Measurements from ENCODE around the gene SDK2.
A peak's percentile ranks its signal among the peaks of the same experiment; 100 is the strongest.

DNA sequence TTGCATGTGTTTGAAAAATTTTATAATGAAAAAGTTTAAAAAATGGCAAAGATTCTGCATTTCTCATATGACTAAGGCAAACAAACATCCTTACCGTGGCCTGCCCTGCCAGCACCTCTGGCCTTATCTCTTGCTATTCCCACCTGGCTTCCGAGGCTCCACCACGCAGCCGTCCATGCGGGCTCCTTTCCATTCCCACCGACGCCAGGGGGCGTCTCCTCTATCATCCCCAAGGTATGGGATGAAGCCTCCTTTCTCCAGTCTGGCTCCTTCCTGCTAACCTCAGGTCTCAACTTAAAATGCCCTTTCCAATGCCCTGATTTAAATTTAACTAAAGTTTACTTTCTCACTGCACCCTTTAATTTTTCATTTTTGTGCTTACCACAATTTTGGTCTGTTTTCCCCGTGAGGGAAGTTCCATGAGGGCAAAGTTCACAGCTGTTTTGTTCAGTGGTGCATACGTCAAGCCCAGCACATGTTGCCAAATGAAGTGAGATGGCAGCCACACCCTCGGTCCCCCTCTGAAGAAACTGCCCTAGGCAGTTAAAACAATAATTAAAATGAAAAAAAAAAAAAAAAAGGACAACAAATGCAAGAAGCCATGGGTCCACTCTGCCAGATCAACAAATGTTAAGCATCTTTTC lies 13.3 kb upstream of the SDK2 start:
- peak; percentile 76 for TF ChIP-seq CTCF (conservative IDR thresholded peaks at IDR 0.05; ENCODE audit: low read depth, low read length)
- no peak for TF ChIP-seq EZH2 (IDR thresholded peaks at IDR 0.05; ENCODE audit: borderline replicate concordance, low read depth, low read length, poor library complexity, severe bottlenecking)
